Mammary epithelial cell (primary cell): ENCODE results near the gene HLA-G.

Source experiments
- EZH2 ChIP-seq: IDR thresholded peaks from 2 replicates; pipeline ENCODE4 v1.6.1; 2012; ENCODE audit warnings: low read length, inconsistent platforms, borderline replicate concordance
- TF ChIP-seq, protein P1 (sequence below), 2 donors: IDR thresholded peaks in 1 of 2; conservative IDR thresholded peaks in 1 of 2; 2 replicates each; pipeline ENCODE4 v1.5.1; 2011 to 2012; ENCODE audit warnings: inconsistent platforms in 2 of 2, low read length in 2 of 2, mild to moderate bottlenecking in 2 of 2, control low read depth in 1 of 2, low read depth in 1 of 2; ENCODE audit not compliant: insufficient read depth in 1 of 2; ENCODE audit errors: extremely low read depth in 1 of 2

DNA sequence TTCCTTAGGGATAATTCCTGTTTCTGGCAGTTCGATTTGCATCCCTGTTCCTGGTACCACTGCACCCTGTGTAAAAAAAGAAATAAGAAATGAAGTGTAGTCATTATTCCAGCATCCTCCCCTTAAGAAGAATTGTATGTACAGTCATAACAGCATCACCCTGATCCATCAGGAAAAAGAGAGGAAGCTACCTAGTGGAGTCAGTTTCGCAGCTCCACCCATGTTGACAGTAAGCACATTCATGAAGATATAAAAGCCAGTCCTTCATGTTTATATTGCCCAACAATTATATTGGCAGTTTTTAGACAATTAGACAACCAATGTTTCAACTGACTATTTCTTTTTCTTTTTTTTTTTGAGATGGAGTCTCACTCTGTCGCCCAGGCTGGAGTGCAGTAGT is 21.2 kb upstream of the HLA-G start:
- TF ChIP-seq, protein P1, sequence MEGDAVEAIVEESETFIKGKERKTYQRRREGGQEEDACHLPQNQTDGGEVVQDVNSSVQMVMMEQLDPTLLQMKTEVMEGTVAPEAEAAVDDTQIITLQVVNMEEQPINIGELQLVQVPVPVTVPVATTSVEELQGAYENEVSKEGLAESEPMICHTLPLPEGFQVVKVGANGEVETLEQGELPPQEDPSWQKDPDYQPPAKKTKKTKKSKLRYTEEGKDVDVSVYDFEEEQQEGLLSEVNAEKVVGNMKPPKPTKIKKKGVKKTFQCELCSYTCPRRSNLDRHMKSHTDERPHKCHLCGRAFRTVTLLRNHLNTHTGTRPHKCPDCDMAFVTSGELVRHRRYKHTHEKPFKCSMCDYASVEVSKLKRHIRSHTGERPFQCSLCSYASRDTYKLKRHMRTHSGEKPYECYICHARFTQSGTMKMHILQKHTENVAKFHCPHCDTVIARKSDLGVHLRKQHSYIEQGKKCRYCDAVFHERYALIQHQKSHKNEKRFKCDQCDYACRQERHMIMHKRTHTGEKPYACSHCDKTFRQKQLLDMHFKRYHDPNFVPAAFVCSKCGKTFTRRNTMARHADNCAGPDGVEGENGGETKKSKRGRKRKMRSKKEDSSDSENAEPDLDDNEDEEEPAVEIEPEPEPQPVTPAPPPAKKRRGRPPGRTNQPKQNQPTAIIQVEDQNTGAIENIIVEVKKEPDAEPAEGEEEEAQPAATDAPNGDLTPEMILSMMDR (conservative IDR thresholded peaks at IDR 0.05 in 1 of 2, IDR thresholded peaks at IDR 0.05 in 1 of 2; ENCODE audit: extremely low read depth in 1 of 2, insufficient read depth in 1 of 2, low read depth in 1 of 2, low read length in 2 of 2): no peak
- no peak for TF ChIP-seq EZH2
